Peyer's patch (tissue), 4 donors: ENCODE results near the gene SNRK.

Source experiments
- CTCF ChIP-seq, 6 experiments: fragments of 450-650 bp in 4 of 6; fragments of 200-600 bp in 2 of 6; sonication (generic) in 1 of 6; IDR thresholded peaks; one replicate each; pipeline ENCODE4 v1.5.1; 2017 to 2019; ENCODE audit warnings: antibody characterized with exemption in 6 of 6, mild to moderate bottlenecking in 3 of 6, moderate library complexity in 1 of 6
- POLR2A ChIP-seq, 2 donors: fragments of 450-650 bp; IDR thresholded peaks; one replicate each; pipeline ENCODE4 v1.5.1; 2017; ENCODE audit warnings: antibody characterized with exemption in 2 of 2, mild to moderate bottlenecking in 2 of 2, moderate library complexity in 2 of 2

GRCh38 chr3:43366885-43367284 is 80.5 kb downstream of the SNRK start:
- TF ChIP-seq POLR2A (IDR thresholded peaks at IDR 0.05) = no peak
- no peak for TF ChIP-seq CTCF (IDR thresholded peaks at IDR 0.05)
